ENCODE results near the gene PCMT1.

DNA sequence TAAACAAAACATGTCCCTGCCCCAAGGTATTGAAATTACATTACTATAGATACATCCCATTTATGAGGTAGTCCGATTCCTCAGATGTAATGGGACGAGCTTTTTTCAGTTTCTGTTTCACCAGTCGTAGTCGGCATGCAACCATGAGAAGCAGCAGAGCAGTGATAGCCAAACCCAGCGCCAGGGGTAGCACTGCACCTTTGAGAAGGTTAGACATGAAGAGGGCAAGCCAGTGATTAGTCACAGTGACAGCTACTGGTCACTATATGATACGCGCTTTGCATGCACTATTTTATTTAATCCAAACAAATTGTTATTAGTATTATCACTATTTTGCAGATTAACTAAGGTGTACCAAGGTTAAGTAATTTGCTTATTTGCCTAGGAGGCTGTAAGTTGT is 71.0 kb downstream of the PCMT1 start:
- TF ChIP-seq, protein P1, sequence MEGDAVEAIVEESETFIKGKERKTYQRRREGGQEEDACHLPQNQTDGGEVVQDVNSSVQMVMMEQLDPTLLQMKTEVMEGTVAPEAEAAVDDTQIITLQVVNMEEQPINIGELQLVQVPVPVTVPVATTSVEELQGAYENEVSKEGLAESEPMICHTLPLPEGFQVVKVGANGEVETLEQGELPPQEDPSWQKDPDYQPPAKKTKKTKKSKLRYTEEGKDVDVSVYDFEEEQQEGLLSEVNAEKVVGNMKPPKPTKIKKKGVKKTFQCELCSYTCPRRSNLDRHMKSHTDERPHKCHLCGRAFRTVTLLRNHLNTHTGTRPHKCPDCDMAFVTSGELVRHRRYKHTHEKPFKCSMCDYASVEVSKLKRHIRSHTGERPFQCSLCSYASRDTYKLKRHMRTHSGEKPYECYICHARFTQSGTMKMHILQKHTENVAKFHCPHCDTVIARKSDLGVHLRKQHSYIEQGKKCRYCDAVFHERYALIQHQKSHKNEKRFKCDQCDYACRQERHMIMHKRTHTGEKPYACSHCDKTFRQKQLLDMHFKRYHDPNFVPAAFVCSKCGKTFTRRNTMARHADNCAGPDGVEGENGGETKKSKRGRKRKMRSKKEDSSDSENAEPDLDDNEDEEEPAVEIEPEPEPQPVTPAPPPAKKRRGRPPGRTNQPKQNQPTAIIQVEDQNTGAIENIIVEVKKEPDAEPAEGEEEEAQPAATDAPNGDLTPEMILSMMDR (IDR thresholded peaks at IDR 0.05 in 2 of 3, conservative IDR thresholded peaks at IDR 0.05 in 1 of 3; ENCODE audit: control insufficient read depth in 2 of 3, extremely low read depth in 1 of 3, insufficient read depth in 1 of 3, low read depth in 3 of 3, low read length in 3 of 3) = 0 out of 6 replicates have a peak, but pooled peaks of 1 of the 3 experiments have one; percentile 3
- no peak for TF ChIP-seq EP300 (IDR thresholded peaks at IDR 0.05; ENCODE audit: borderline replicate concordance in 1 of 2, control insufficient read depth in 1 of 2, low read depth in 2 of 2, low read length in 2 of 2)
- TF ChIP-seq POLR2A (IDR thresholded peaks at IDR 0.05; ENCODE audit: low read depth, low read length) = no peak
